T follicular helper cell (primary cell): ENCODE data around the gene FAM13C.

ENCODE experiments used
- DNase-seq: peaks from one replicate; pipeline ENCODE4 v3.0.0-alpha.2; 2020; ENCODE audit warnings: low read depth

Gene FAM13C

DNA sequence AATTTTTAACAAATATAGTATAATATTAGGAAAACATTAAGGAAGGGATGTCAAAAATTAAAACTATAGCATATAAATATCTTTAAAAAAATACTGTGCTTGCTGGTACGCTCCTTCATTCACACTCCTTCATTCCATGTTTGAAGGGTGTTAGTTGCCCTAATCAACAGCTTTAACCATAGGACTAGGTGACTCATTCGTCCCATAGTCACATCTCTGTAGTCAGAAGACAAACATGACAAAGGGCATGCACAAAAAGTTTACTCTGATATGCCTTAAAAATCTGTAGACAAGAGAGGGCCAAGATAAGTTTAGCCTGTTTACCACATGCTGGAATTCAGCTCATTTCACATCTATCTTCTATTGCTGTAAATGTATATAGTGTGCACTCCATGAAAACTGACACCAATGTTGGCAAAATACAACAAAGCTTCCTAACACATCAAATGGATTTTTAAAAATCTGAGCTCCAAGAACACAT is 646 bp downstream of the FAM13C start:
- no peak for DNase-seq

DNA sequence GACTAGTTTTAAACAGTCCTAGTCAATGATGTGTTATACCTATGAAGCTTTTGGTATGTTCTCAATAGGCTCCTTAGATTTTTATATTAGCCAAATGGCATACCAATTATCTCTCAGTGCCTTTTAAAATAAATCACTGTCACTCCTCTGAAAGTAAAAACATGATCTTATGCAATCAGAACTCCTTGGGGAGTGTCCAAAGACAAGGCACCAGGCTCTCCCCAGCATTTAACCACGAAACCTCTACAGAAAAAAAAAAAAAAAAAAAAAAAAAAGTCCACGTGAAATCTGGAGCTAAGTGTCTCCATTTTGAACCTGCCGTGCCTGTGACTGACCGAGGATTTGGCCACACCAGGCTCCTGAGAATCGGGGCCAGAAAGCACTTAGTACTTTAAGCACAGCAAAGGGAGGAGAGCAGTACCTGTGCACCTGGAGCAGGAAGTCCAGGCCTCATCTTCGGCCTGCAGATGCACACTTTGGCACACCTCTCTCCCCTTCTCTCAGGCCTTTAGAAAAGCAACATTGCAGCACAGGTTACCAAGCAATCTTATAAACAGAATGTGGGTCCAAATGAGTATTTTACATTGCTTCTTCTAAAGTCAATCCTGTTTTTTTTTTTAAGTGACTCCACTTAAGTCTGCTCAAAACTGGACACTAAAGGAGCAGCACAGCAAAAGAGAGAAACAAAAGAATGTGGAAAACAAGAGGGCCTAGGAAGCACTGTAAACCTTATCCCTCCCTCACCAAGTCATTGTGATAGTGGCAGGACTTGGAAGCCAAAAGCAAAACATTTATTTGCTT is 1.5 kb downstream of the FAM13C start:
- DNase-seq = no peak

DNA sequence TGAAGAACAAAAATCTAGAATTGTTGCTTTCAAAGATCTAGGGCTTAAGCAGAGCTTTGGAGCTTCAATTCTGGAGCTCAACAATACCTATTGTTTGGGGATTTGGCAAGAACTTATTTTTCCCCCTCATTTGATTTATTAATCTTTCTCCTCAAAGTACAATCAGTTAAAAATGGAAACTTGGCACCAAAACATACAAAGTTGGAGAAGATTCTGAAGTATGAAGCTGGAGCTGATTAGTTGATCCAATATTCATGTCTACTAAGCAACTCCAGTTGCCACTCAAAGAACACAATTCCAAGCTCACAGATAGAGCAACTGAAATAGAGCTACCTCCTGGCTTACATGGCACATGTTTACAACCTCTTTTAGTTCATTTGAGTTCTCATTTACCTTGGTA is 3.8 kb downstream of the FAM13C start:
- DNase-seq = no peak

DNA sequence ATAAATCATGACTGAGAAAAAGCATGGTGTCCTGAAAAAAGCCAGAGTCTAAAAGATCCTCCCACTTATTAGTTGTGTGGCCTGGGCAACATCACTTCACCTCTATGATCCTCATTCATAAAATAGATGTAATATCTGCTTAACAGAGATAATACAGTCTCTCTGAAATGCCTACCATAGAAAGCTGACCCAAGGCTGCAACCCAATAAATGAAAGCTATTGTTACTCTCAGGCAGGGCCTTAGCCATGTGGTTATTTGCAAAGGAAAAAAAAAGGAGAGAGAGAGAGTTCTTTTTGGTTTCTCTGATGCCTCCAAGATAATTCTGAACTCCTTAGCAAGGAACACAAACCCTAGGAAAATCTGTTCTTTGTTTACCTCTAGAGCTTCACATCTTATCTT is 7.9 kb downstream of the FAM13C start:
- DNase-seq = no peak

DNA sequence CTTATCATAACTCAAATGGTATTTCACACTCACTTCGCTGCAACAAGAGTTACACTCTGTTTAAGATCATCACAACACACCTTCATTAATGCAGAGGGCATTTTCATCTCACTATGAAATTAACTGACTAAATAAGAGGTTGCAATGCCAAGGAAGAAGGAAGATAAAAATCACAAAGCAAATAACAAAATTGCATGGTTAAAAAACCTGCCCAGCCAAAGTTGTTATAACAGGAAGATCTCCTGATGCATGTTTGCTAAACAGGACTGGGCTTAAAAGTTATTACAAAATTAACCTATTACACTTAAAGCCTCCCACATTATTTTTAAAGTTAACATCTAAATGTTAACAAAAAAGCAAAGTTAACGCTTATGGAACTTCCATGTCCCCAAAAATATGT is 11.8 kb downstream of the FAM13C start:
- DNase-seq = no peak

DNA sequence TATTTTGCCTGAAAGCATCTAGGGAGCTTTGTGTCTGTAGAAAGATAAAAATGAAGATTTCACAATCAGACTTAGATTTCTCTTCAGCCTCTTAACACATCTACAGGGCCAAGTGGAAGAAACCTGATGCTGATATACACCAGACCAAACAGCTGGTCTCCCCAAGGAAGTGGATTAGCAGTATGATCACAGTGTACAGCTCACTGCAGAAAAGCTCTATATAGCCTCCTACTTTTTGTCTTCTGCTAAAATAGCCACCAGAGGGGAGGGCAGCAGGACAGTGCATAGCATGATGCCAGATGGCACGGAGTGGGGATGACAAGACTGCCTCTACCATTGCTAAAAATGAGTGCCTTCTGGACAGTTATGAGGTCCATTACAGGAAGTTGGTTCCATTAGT is 16.0 kb downstream of the FAM13C start:
- no peak for DNase-seq

DNA sequence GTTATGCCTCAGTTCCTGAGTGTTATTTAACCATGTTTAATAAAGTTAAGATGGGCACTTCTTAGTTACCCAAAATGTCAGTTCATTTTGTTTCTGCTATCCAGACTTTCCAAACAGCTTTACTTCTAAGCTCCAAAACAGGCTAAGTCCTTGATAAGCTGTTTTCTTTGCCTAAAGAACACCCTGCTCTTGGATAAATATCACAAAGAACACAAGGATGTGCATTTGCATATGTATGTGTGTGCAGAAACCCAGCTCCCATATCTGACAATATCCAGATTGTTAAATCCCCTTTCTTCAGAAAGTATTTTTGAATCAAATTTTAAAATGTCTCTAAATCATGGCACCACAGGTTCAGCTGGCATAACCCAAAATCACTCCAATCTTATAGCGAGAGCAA is 19.6 kb downstream of the FAM13C start:
- DNase-seq = no peak

DNA sequence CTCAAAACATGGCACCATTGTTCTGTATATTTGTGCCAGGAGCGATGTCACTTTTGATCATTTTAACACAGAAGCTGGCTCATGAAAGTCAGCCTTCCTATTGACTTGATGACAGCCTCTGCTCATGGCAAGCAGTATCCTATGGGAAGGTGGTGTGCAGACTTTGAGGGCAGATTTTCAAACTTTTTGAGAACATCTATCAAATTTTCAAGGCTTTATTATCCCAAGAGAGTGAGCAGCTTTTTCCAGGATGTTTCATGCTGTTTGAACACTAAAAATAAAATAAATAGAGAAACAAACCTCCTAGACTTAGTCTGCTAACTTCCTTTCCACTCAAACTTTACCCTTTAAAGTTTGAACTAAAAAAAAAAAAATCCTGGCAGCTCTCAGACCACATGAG is 20.3 kb downstream of the FAM13C start:
- no peak for DNase-seq

DNA sequence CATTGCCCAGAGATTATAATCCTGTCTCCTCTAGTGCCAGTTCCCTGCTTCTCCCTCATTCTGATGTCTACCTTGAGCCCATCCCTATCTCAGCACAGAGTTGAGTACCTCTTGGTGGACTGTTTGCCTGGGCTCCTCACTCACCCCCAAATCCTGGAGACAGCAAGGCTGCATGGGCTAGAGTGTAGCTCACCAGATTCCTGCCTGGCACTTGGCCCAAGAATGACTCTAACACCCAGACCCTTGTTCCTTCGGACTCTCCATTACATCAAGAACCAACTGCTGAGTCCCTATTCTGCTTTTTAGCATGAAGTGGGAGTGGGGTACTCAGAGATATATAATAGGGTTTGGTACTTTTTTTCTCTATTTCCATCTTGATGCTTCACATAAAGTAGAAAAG is 22.1 kb downstream of the FAM13C start:
- DNase-seq = no peak

DNA sequence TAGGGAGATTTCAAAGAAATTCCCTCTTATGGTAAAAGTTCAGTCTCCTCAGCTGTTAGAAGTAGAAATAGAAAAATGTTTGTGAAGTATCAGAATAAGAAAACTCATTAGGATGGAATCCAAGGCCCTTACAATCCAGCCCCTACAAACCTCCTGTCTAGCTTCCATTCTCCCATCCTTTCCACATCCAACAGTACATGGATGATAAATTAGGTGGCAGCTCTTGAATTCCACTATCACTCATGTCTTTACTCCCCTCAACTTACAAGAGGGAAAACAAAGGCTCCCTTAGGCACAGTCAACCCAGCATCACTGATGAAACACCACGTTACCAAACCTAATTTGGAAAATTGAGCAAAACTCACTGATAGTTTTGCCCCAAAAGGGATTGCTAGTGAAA is 23.0 kb downstream of the FAM13C start:
- no peak for DNase-seq

DNA sequence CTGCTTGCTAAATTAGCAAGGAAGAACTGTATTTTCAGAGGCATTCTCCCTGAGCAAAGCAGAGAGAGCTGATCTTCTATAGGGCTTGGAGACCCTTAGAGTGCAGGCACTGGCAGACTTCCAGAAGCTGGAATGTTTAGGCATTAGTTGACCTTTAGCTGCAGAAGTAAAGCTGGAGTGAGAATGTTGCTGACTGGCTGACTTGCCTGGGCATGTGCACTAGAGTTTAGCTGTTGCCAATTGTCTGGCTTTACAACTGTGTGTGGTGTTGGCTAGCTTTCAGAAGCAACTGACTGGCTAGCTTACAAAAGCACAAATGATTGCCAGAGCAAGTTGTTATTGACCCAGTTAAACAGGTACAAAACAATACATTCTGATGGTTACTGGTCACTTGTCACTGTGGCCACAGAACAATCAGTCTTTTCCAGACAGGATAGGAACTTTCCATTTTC is 25.1 kb downstream of the FAM13C start:
- DNase-seq = no peak

DNA sequence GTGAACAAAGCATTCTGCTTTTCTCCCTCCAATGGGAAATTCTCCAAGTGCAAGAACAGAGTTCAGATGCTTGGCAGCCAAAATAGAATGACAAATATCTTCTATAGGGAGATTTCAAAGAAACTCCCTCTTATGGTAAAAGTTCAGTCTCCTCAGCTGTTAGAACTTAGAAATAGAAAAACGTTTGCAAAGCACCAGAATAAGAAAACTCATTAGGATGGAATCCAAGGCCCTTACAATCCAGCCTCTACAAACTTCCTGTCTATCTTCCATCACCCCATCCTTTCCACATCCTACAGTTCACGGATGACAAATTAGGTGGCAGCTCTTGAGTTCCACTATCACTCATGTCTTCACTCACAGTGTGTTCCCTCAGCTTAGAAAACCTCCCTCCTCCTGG is 25.7 kb downstream of the FAM13C start:
- no peak for DNase-seq

DNA sequence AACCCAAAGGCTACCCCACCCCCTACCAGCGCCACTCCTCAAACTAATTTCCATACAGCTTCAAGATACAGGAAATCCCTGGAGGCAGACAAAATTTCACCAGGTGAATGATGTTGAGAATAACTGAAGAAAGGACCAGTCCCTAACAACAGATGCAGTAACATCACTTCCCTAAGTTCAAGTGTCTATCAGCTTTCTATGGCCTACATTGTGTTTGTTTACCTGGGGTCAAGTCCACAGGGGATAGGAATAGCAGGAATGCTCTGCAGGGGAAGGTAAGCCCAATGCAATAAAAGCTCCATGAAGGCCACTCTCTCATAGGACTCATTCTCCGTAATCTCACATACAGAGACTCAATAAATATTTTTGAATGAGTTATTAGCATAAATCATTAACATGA is 26.9 kb downstream of the FAM13C start:
- no peak for DNase-seq

DNA sequence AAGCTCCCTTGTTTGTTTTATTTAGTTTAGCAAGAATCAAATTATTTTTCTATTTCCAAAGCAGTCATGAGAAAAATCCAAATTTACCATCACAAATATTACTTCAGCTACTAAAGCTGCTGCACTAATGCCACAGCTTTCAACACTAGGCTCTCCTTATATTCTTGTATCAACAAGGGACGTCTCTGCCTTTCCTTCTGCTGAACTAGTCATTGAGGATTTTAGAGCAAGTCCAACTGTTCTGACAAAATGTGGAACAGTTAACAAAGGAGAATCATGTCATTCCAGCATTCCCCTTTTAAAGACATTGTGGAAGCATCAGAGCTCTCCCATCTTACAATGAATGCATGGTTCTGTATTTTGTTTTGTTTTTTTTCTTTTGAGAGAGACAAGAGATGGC is 28.6 kb downstream of the FAM13C start:
- DNase-seq = no peak

DNA sequence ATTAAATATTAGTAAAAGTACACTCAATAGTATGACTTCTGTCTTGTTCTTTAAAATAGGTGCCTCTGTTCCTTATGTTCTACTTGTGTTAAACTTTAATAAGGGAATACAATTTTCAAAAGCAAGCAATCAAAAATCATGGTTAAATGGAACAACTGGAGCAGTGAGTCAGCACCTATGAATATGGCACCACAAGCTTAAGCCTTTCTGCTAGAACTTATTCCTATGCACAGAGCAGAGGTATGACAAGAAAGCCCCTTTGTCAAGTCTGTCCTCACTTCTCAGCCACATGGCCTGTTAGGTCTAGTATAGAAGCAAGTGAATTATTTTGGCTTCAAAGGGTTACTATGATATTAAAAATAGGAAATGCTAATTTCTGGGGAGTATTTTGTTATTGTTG is 29.8 kb downstream of the FAM13C start:
- no peak for DNase-seq

DNA sequence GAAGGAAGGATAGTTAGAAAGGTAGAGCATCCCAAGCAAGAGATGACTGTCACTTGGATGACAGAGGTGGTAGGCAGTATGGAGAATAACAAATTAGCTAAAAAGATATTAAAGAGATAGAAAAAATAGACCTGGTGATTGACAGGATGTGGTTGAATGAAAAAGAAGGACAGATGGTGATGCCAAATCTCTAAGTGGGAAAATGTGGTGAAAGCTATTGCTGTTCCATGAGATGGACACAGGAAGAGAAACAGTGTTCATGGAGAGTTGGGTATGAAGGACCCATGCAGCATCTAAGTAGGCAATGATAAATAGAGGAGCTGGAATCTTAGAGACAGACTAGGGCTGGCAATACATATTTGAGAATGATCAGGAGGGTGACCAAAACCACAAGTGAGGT is 30.7 kb downstream of the FAM13C start:
- no peak for DNase-seq

DNA sequence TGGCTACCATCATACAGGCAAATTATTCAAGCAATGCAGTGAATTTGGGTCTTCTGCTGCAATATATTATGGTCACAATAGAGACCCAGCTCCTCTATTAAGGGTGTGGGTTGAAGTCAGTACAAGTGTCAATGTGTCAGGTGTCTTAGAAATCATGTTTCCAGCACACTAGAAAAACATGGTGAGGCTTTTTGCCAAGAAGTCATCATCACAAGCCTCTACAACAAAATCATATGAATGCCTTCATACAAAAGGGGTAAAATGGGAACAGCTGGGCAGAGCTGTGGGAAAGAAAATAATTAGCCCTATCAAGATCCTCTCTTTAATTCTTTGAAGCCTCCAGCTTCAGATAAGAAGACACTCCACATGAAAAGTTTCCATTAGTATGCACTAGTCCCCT is 37.2 kb downstream of the FAM13C start:
- DNase-seq = no peak

DNA sequence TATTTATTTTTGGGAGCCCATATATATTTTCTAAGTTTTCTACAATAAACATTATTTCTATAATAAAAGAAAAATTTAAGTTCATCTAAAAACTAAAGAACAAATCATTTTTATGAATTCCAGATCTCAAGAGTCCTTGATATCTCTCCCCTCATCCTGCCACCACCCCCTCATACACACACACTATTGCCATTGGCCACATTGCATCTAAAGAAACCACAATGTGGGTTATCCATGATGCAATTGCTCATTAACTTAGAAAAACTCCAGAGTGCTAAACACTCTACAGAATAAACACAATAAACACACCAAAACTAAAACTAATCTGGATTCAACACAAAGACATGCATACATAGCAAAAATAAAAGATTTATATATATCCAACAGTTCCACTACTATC is 37.8 kb downstream of the FAM13C start:
- DNase-seq = no peak

DNA sequence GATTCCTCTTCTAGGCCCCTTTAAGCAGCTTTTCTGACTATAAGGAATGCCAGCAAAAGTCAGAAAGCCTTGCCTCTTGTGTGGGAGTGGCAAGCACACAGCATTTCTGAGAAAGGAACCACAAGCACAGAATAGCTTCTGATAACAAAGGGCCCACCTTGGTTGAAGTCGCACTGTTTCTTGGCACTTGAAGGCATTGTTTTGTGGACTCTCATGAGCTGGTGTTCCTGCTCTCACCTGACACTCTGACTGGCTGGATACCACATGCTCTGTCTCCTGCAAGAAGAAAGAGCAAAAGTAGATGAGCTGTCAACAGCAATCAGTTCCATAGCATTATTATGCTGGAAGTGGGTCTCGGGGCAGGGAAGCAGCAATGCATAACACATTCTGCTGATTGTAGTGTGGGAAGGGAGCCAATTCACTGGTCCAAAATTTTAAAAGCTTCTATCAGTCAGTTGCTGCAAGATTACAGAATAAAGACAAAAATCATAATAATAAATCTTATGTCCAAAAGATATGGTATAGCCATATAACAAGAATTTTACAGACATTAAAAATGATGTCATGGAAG is 38.4 kb downstream of the FAM13C start:
- no peak for DNase-seq

DNA sequence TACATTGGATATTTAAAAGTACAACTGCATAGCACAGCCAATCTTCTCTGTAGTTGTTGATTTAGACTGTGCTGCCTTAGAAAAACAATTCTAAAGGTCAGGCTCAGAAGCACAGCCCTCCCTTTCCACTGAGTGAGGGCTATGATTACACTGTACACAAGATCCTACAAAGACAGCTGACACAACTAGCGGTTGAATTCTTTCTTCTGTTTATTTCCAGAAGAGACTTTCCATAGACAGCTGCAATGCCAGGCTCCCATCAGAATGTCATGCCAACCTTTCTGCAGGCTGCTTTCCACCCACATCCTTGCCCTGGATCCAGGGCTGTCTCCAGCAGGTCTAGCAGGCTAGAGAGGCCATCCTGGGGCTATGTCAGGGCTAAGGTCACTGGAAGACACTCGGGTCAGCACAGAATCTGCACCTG is 39.3 kb downstream of the FAM13C start:
- no peak for DNase-seq

DNA sequence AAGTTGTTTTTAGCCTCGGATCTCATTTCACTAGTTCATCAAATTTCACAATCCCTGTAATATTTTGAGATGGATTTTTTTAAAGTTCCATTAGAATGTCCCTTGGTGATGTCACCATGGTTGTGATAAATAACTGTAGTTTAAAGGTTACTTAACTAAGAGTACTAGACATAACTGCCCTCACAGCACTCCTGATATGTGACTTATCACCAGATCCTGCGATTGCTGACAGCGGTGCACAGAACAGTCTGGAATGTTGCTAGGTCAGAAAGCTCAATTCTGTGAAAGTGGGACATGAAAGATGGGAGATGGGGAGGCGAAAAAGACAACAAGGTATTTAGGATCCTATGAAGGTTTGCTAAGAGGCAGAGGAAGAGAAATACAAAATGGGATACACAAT is 40.2 kb downstream of the FAM13C start:
- DNase-seq = no peak

DNA sequence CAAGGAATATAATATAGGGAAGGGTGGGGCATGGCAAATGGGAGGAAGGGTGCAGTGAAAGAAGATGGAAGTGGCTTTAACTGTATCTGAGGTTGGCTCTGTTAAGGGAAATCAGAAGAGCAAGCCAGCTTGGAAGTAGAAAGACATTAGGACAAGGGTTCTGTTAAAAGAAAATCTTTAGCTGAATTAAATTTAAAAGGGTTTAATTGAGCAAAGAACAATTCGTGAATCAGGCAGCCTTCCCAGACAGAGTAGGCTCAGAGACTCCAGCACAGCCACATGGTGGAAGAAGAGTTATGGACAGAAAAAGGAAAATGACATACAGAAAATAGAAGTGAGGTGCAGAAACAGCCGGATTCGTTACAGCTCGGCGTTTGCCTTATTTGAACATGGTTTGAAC is 42.0 kb downstream of the FAM13C start:
- no peak for DNase-seq

DNA sequence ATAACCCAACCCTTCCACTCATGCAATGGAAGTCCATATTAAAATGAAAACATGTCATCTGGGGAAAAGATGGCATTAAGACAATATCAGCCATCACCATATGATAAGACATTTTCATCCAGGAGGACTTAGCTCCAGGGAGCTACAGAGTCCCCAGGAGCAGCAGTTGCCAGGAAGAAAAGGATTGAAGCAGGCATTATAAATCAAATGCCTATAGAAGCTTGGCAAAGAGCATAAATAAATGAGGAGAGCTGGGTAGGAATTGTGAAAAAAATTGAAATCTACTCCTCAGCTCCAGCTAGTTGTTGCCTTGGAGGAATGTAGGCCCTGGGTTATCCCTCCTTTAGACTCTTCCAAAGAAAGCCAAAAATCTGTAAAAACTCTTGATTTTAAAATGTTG is 42.5 kb downstream of the FAM13C start:
- no peak for DNase-seq

DNA sequence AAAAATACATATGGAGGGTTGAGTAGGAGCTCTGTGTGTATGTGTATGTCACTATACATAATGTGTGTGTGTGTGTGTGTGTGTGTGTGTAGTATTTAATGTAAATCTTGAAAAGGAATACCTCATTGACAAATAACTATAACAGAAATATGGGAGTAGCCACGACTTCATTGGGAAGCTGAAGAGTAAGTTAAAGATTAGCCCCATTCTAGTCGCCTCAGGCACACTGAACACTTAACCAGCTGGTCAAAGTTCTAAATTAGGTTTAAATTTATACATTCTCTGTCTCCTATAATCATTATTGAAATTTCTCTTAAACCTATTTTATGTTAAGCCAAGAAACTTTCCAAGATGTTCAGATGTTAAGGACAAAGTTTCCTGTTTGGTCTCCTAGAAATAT is 45.3 kb downstream of the FAM13C start:
- no peak for DNase-seq
